H1 (cell line): Measurements from ENCODE around the gene COMMD6. TPM values are rescaled to one million over a fixed set of nuclear protein-coding genes. Genes with fewer than 3 reads are reported as not detected.

Experiments
- CTCF ChIA-PET: fragments of 300-600 bp; sonication (Branson Sonifier 250); formaldehyde crosslinking; loops from one replicate; lab custom pipeline; 2021; ENCODE audit not compliant: partially characterized antibody; lab: Charles Lee
- POLR2A ChIA-PET: fragments of 300-600 bp; sonication (Branson Sonifier 250); formaldehyde crosslinking; loops from one replicate; lab custom pipeline; 2021; ENCODE audit warnings: inconsistent platforms; ENCODE audit not compliant: partially characterized antibody; lab: Charles Lee
- DNase-seq, 2 experiments: peaks; one replicate each; pipeline versions ENCODE4 v3.0.0 to v3.0.0-alpha.2; 2010 to 2022; ENCODE audit warnings: low spot score in 2 of 2, low read depth in 1 of 2, mixed read lengths in 1 of 2
- FAIRE-seq: peaks from 2 replicates; lab custom pipeline; 2011; peaks lifted over from hg19 to GRCh38; lab: Jason Lieb, UNC
- H2AFZ ChIP-seq: 2 replicates; pipeline ENCODE4 v1.8.1; 2012; ENCODE audit warnings: low read length, inconsistent platforms
- H2AK5ac ChIP-seq: 2 replicates; pipeline ENCODE4 v1.6.1; 2013; ENCODE audit warnings: low read depth, low read length
- H2BK120ac ChIP-seq: replicated peaks from 2 replicates; pipeline ENCODE3; 2013; ENCODE audit warnings: low read depth, low read length, inconsistent platforms
- H2BK12ac ChIP-seq: 2 replicates; pipeline ENCODE4 v1.6.1; 2013; ENCODE audit warnings: low read depth, low read length
- H2BK15ac ChIP-seq: 2 replicates; pipeline ENCODE4 v1.6.1; 2013; ENCODE audit warnings: low read length
- H2BK20ac ChIP-seq: 2 replicates; pipeline ENCODE4 v1.6.1; 2013; ENCODE audit warnings: low read length
- H2BK5ac ChIP-seq: 2 replicates; pipeline ENCODE4 v1.6.1; 2013; ENCODE audit warnings: low read depth, low read length
- H3K14ac ChIP-seq: 2 replicates; pipeline ENCODE4 v1.6.1; 2013; ENCODE audit warnings: inconsistent platforms; ENCODE audit not compliant: insufficient read length
- H3K18ac ChIP-seq: 2 replicates; pipeline ENCODE4 v1.6.1; 2013; ENCODE audit warnings: low read length; ENCODE audit errors: extremely low read depth
- H3K23ac ChIP-seq: 2 replicates; pipeline ENCODE4 v1.6.1; 2013; ENCODE audit warnings: inconsistent platforms; ENCODE audit not compliant: insufficient read length
- H3K23me2 ChIP-seq: 2 replicates; pipeline ENCODE4 v1.6.1; 2013; ENCODE audit warnings: low read depth, low read length
- H3K27ac ChIP-seq: 2 replicates; pipeline ENCODE4 v1.6.1; 2011; ENCODE audit warnings: low read depth, low read length, inconsistent platforms
- H3K27me3 ChIP-seq, 4 experiments: replicated peaks in 1 of 4; 1 replicate in 1 of 4; 2 replicates in 3 of 4; pipeline versions ENCODE4 v1.6.1 to v1.8.1; 2011 to 2013; ENCODE audit warnings: low read length in 3 of 4, mild to moderate bottlenecking in 3 of 4, inconsistent platforms in 2 of 4, mixed read lengths in 2 of 4, moderate library complexity in 1 of 4; ENCODE audit not compliant: control insufficient read depth in 3 of 4, insufficient read depth in 3 of 4; ENCODE audit errors: extremely low read depth in 1 of 4
- H3K36me3 ChIP-seq, 4 experiments: 2 replicates each; pipeline versions ENCODE4 v1.6.1 to v1.8.1; 2011 to 2013; ENCODE audit warnings: mild to moderate bottlenecking in 4 of 4, low read length in 3 of 4, moderate library complexity in 2 of 4, control low read depth in 1 of 4, inconsistent platforms in 1 of 4; ENCODE audit not compliant: insufficient read depth in 4 of 4, control insufficient read depth in 2 of 4
- H3K4ac ChIP-seq: replicated peaks from 2 replicates; pipeline ENCODE3; 2013; ENCODE audit warnings: low read length, low read depth, mixed read lengths, inconsistent platforms; ENCODE audit not compliant: insufficient read length
- H3K4me1 ChIP-seq, 4 experiments: replicated peaks in 1 of 4; 1 replicate in 1 of 4; 2 replicates in 3 of 4; pipeline versions ENCODE4 v1.6.1 to v1.8.1; 2011 to 2013; ENCODE audit warnings: low read length in 3 of 4, inconsistent platforms in 2 of 4, mixed read lengths in 1 of 4; ENCODE audit not compliant: insufficient read depth in 4 of 4, control insufficient read depth in 3 of 4
- H3K4me2 ChIP-seq, 2 experiments: 2 replicates each; pipeline versions ENCODE4 v1.6.1 to v1.8.1; 2011 to 2013; ENCODE audit warnings: low read depth in 2 of 2, low read length in 2 of 2, control low read depth in 1 of 2, inconsistent platforms in 1 of 2, mild to moderate bottlenecking in 1 of 2; ENCODE audit not compliant: insufficient read depth in 1 of 2
- H3K4me3 ChIP-seq, 4 experiments: fragments of 200-600, 300-600 bp in 1 of 4; sonication (generic), shearing (Covaris generic), sonication (Bioruptor Twin) in 1 of 4; 2 replicates each; pipeline versions ENCODE4 v1.5.1 to v1.8.1; 2011 to 2016; ENCODE audit warnings: low read length in 4 of 4, low read depth in 3 of 4, control low read depth in 2 of 4, inconsistent platforms in 2 of 4, mild to moderate bottlenecking in 2 of 4, mixed read lengths in 1 of 4, moderate library complexity in 1 of 4; ENCODE audit not compliant: insufficient read depth in 2 of 4; ENCODE audit errors: extremely low read depth in 1 of 4
- H3K56ac ChIP-seq: replicated peaks from 2 replicates; pipeline ENCODE3; 2013; ENCODE audit warnings: low read depth, mild to moderate bottlenecking, mixed read lengths, low read length, inconsistent platforms; ENCODE audit not compliant: insufficient read length
- H3K79me1 ChIP-seq: 2 replicates; pipeline ENCODE4 v1.6.1; 2013; ENCODE audit warnings: low read depth, low read length, control low read depth
- H3K79me2 ChIP-seq, 2 experiments: 2 replicates each; pipeline versions ENCODE4 v1.6.1 to v1.8.1; 2012 to 2013; ENCODE audit warnings: low read length in 2 of 2, mild to moderate bottlenecking in 2 of 2, inconsistent platforms in 1 of 2; ENCODE audit not compliant: insufficient read depth in 2 of 2, control insufficient read depth in 1 of 2
- H3K9ac ChIP-seq, 4 experiments: replicated peaks in 1 of 4; 1 replicate in 1 of 4; 2 replicates in 3 of 4; pipeline versions ENCODE4 v1.6.1 to v1.8.1; 2011 to 2013; ENCODE audit warnings: low read depth in 3 of 4, low read length in 3 of 4, control low read depth in 2 of 4, mild to moderate bottlenecking in 2 of 4, moderate library complexity in 2 of 4, inconsistent platforms in 1 of 4; ENCODE audit errors: extremely low read depth in 1 of 4
- H3K9me3 ChIP-seq, 2 experiments: 2 replicates each; pipeline versions ENCODE4 v1.6.1 to v1.8.1; 2012 to 2013; ENCODE audit warnings: mild to moderate bottlenecking in 2 of 2, moderate library complexity in 2 of 2, control low read depth in 1 of 2, inconsistent platforms in 1 of 2, low read depth in 1 of 2, low read length in 1 of 2, mixed read lengths in 1 of 2; ENCODE audit not compliant: insufficient read depth in 2 of 2
- H4K20me1 ChIP-seq, 2 experiments: replicated peaks in 1 of 2; 2 replicates each; pipeline versions ENCODE3 to v1.8.1; 2011 to 2013; ENCODE audit warnings: inconsistent platforms in 2 of 2, low read length in 2 of 2, mild to moderate bottlenecking in 1 of 2; ENCODE audit not compliant: insufficient read depth in 2 of 2, control insufficient read depth in 1 of 2
- H4K5ac ChIP-seq: 2 replicates; pipeline ENCODE4 v1.6.1; 2013; ENCODE audit warnings: low read length, low read depth, mixed read lengths, inconsistent platforms; ENCODE audit not compliant: insufficient read length
- H4K8ac ChIP-seq: 2 replicates; pipeline ENCODE4 v1.8.0; 2013; ENCODE audit warnings: mild to moderate bottlenecking, moderate library complexity, low read length, inconsistent platforms; ENCODE audit not compliant: insufficient read depth; ENCODE audit errors: extremely low read depth
- H4K91ac ChIP-seq: replicated peaks from 2 replicates; pipeline ENCODE3; 2013; ENCODE audit warnings: low read length, mixed read lengths, inconsistent platforms; ENCODE audit not compliant: insufficient read length
- ASH2L ChIP-seq: fragments of 200-600, 300-600 bp; sonication (generic); IDR thresholded peaks from one replicate; pipeline ENCODE4 v1.7.1; 2017; ENCODE audit warnings: low read length
- ATF3 ChIP-seq: IDR thresholded peaks from 2 replicates; pipeline ENCODE4 v1.6.1; 2011; ENCODE audit warnings: low read depth, mild to moderate bottlenecking, low read length; ENCODE audit not compliant: insufficient read depth
- CEBPB ChIP-seq: IDR thresholded peaks from 2 replicates; pipeline ENCODE4 v1.6.1; 2012; ENCODE audit warnings: low read depth, low read length
- CREB1 ChIP-seq: IDR thresholded peaks from 2 replicates; pipeline ENCODE4 v1.6.1; 2012; ENCODE audit warnings: inconsistent platforms
- EP300 ChIP-seq, 2 experiments: IDR thresholded peaks; 1 replicate in 1 of 2; 2 replicates in 1 of 2; pipeline ENCODE4 v1.6.1; 2011 to 2012; ENCODE audit warnings: low read depth in 2 of 2, low read length in 2 of 2, mild to moderate bottlenecking in 2 of 2, borderline replicate concordance in 1 of 2, inconsistent platforms in 1 of 2, moderate library complexity in 1 of 2
- HDAC6 ChIP-seq: IDR thresholded peaks from one replicate; pipeline ENCODE4 v1.7.1; 2012; ENCODE audit warnings: low read depth, mild to moderate bottlenecking, inconsistent platforms, low read length, moderate library complexity
- POLR2AphosphoS5 ChIP-seq: IDR thresholded peaks from 2 replicates; pipeline ENCODE4 v1.6.1; 2011; ENCODE audit warnings: low read depth, low read length
- POU5F1 ChIP-seq: IDR thresholded peaks from 2 replicates; pipeline ENCODE4 v1.6.1; 2011; ENCODE audit warnings: low read depth, mild to moderate bottlenecking, low read length, moderate library complexity
- SIX5 ChIP-seq: IDR thresholded peaks from 2 replicates; pipeline ENCODE4 v1.6.1; 2011; ENCODE audit warnings: mild to moderate bottlenecking, low read depth, low read length
- SP2 ChIP-seq: IDR thresholded peaks from 2 replicates; pipeline ENCODE4 v1.6.1; 2012; ENCODE audit warnings: mild to moderate bottlenecking, low read length, inconsistent platforms
- TCF12 ChIP-seq: IDR thresholded peaks from 2 replicates; pipeline ENCODE4 v1.6.1; 2011; ENCODE audit warnings: low read depth, mild to moderate bottlenecking, low read length
- ZNF274 ChIP-seq: IDR thresholded peaks from 2 replicates; pipeline ENCODE4 v1.7.0; 2012; ENCODE audit warnings: low read length, borderline replicate concordance; ENCODE audit errors: extremely low read depth
- polyA plus RNA-seq, 7 experiments: library from polyadenylated mRNA; depleted of rRNA in 3 of 7; stranded (reverse) in 5 of 7; unstranded in 2 of 7; fragments of >200 nt in 5 of 7; fragments of 200-250 nt in 2 of 7; gene quantifications; 1 replicate in 5 of 7; 2 replicates in 1 of 7; 4 replicates in 1 of 7; pipeline versions ENCODE4 v1.2.1 to v1.2.3, GENCODE V29; 2011 to 2013; ENCODE audit warnings: missing spikeins in 2 of 7, mixed read lengths in 2 of 7
- total RNA-seq: library from RNA; stranded (reverse); fragmentation: NEBNext Ultra II Directional; extraction: Animal tissue kit (Norgen Biotek cat#: 25700); gene quantifications from 2 replicates; pipeline ENCODE4 v1.2.1, GENCODE V29; 2021

COMMD6 gene
- total and polyA plus RNA-seq, 2 of the 8 experiments (the other 6 are each of a cell fraction or from before 2014, with no cell fraction given): 53.2 to 122 TPM

GRCh38 chr13:75493156-75493555, 44.5 kb downstream of the COMMD6 start:
- Histone ChIP-seq H4K91ac (no peak overlapping the region), H3K4ac (no peak overlapping the region), H3K9me3 (no peaks in the 10 kb centered on the region), H3K56ac (no peak overlapping the region), H3K79me1 (no peaks in the 10 kb centered on the region)
- POLR2A ChIA-PET: no interaction called here
- TF ChIP-seq ASH2L (no peak), EP300 (IDR thresholded peaks at IDR 0.05; ENCODE audit: borderline replicate concordance in 1 of 2, low read depth in 2 of 2, low read length in 2 of 2) (no peak), SP2 (no peak), POLR2AphosphoS5 (no peak), ZNF274 (no peak), POU5F1 (no peak), ATF3 (no peak), CREB1 (no peak), HDAC6 (no peak), SIX5 (no peak), TCF12 (no peak), CEBPB (no peak)
- TF ChIP-seq, all 59 proteins: peak for 0
- Histone ChIP-seq H3K23ac (no peak overlapping the region), H2BK15ac (no peak overlapping the region), H3K4me3 (no peak overlapping the region), H3K79me2 (no peaks in the 10 kb centered on the region), H3K4me2 (no peak overlapping the region), H2BK20ac (no peak overlapping the region), H3K27ac (no peak overlapping the region), H4K5ac (no peak overlapping the region), H3K23me2 (no peaks in the 10 kb centered on the region), H3K4me1 (no peaks in the 10 kb centered on the region), H4K8ac (no peak overlapping the region), H3K14ac (no peak overlapping the region), H2BK120ac (no peak overlapping the region), H2BK12ac (no peak overlapping the region), H3K18ac (no peak overlapping the region), H2AFZ (no peak overlapping the region), H3K27me3 (no peaks in the 10 kb centered on the region), H3K36me3 (no peaks in the 10 kb centered on the region), H2AK5ac (no peak overlapping the region), H2BK5ac (no peak overlapping the region), H4K20me1 (no peaks in the 10 kb centered on the region), H3K9ac (no peak overlapping the region)
- CTCF ChIA-PET: interaction anchor here (1.2 to 1.8 kb wide), 2 partner anchors 11 to 30 kb away, joined by 4 to 5 read pairs; partner anchors contain the start of gene TBC1D4
- DNase-seq (no peak), FAIRE-seq (no peak)
